ENCODE measurements around the gene PGAP6.
A peak's percentile ranks its signal among the peaks of the same experiment; 100 is the strongest.
"Not testable (repeated sequence)": the region's sequence is repeated elsewhere in the genome, so short reads cannot be mapped to it uniquely, and the experiment has no call there.

PGAP6 gene

DNA sequence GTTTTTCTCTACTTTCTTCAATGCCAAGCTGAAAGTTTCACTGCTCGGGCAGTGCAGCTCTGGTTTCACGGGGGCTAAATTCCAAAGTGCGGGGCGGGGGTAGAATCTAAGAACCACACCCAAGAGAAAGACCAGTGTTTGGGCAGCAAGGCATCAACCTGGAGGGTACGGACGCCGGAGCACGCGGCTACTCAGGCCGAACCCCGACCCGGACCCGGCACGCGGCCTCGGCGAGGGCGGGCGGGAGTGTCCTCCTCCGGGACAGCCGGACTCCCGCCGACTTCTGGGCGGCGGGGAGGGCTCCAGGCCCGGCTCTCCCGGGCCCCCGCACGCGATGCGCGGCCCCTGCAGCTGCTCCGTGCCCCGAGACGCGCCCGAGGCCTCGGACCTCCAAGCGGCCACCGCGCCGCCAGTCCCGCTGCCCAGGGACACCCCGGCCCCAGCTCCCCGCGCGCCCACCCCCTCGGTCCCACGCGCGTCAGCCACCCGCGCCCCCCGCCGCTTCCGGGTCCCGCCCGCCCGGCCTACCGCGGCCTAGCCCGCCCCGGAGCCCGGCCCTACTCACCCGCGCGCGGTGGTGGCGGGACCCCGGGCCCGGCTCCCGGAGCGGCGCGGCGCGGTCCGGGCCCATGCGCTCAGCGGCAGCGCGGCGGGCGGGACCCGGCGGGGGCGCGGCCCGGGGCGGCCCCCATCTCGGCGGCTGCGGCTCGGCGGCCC, 29.8 kb downstream of the PGAP6 start:
- DNase-seq = peak; percentile 57

- DNase-seq = no peak
These were observed 31.6 kb downstream of the PGAP6 start for GRCh38 chr16:350203-350602.

GRCh38 chr16:349211-349610, 32.6 kb downstream of the PGAP6 start:
- DNase-seq = no peak

- DNase-seq = not testable (repeated sequence)
These were observed 33.3 kb downstream of the PGAP6 start for GRCh38 chr16:348495-348894.

DNA sequence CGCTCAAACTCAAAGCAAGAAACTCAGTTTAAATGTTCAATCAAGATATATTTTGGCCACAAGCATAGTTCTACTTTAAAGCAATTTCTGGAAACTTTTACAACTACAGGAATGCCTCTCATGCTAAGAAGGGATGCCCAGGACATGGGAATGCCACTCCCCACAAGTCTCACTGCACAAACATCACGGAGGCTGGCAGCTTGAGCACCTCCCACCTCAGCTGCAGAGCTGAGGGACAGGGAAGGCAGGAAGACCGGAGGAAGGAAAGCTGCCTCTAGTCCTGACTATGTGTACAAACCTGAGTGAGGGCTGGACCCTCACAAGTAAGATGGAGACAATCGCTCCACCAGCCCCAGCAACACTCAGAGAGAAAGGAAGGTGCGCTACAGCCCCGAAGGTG, 34.6 kb downstream of the PGAP6 start:
- no peak for DNase-seq

DNA sequence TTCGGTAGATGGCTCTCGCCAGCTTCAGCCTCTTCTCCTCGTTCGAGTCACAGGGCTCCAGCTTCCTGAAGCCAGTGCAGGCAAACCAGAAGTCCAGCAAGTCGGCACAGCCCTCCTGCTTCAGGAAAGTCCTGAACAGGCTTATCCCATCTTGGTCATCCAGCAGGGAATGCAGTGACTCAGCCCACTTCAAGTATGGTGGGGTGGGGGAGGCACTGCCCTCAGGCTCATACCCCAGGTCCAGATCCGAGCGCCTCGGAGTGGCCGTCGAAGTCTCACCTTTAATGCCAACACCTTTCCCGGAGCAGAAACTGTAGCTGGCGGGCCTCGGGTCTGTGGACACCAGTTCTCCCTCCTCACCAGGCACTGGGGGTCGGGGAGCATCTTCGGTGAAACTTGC, 35.2 kb downstream of the PGAP6 start:
- no peak for DNase-seq

- no peak for DNase-seq
These were observed 36.0 kb downstream of the PGAP6 start for GRCh38 chr16:345772-346171.

- no peak for DNase-seq
These were observed 39.1 kb downstream of the PGAP6 start for GRCh38 chr16:342455-343213.

- DNase-seq = not testable (repeated sequence)
These were observed 39.8 kb downstream of the PGAP6 start for GRCh38 chr16:341974-342336.

DNA sequence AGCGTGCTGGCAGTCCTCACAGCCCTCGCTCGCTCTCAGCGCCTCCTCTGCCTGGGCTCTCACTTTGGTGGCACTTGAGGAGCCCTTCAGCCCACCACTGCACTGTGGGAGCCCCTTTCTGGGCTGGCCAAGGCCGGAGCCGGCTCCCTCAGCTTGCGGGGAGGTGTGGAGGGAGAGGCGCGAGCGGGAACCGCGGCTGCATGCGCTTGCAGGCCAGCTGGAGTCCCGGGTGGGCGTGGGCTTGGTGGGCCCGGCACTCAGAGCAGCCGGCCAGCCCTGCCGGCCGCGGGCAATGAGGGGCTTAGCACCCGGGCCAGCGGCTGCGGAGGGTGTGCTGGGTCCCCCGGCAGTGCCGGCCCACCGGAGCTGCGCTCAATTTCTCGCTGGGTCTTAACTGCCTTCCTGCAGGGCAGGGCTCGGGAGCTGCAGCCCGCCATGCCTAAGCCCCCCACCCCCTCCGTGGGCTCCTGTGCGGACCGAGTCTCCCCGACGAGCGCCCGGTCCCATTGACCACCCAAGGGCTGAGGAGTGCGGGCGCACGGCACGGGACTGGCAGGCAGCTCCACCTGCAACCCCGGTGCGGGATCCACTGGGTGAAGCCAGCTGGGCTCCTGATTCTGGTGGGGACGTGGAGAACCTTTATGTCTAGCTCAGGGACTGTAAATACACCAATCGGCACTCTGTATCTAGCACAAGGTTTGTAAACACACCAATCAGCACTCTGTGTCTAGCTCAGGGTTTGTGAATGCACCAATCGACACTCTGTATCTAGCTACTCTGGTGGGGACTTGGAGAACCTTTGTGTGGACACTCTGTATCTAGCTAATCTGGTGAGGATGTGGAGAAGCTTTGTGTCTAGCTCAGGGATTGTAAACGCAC, 40.4 kb downstream of the PGAP6 start:
- not testable (repeated sequence) for DNase-seq

GRCh38 chr16:340370-341091, 41.2 kb downstream of the PGAP6 start:
- DNase-seq = no peak

DNA sequence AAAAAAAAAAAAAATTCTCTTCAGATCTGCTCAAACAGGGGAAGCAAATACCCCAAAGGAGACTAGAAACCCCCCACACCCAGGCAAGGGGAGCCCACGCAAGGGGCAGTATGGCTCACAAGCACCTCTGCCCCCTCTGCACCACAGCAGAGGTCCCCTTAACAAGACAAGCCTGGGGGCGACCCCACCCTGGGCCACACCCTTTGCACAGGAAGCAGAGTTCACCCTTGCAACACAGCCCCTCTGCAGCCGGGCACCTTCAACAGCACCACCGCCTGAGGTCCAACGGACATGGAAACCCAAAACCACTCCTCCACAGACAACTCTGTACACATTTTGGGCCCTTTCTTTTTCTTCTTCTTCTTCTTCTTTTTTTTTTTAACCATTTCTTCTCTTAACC, 42.1 kb downstream of the PGAP6 start:
- DNase-seq = no peak

DNA sequence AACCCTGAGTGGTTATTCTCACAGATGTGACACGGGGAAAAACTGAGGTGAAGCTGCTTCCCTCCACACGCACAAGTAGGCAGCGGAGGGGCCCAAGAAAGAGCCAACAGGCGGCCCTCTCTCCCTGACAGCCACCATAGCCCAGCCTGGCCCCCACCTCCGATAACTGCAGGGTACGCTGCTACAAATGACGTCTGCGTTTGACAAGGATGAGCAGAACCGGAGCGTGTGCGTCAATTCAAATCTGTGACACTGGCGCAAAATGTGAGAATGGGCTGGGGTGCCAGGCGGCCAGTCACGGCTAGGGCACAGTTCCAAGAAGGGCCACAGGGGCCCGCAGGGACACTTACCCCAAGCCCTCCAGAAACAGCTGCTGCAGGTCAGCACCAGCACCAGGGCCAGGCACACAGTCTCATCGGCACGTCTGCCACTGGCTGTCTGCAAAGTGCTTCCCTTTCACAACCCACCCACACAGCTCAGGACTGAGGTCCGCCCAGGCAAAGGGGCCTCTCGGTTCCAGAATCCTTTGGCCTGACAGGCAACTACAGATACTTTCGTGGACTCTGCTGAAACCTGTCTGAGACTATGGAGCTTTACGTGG, 43.7 kb downstream of the PGAP6 start:
- DNase-seq = no peak

DNA sequence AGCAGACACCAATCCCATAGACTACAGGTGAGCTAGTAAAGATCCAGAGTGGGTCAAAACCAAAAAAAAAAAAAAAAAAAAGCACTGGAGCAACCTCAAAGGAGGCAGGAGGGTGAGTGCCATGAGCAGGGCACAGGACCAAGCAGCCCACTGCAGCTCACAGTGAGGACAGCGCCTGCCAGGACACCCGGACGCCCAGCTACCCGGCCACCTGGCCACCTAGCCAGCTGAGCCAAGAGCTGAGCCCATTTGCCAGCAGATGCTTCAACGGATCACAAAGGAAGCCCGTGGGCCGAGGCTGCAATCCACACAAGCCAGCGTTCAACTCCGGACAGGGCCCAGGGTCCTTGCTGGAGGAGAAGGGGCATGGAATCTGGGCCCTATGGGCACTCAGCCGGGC, 44.3 kb downstream of the PGAP6 start:
- DNase-seq = no peak

- DNase-seq = no peak
These were observed 45.5 kb downstream of the PGAP6 start for GRCh38 chr16:336269-336668.

DNA sequence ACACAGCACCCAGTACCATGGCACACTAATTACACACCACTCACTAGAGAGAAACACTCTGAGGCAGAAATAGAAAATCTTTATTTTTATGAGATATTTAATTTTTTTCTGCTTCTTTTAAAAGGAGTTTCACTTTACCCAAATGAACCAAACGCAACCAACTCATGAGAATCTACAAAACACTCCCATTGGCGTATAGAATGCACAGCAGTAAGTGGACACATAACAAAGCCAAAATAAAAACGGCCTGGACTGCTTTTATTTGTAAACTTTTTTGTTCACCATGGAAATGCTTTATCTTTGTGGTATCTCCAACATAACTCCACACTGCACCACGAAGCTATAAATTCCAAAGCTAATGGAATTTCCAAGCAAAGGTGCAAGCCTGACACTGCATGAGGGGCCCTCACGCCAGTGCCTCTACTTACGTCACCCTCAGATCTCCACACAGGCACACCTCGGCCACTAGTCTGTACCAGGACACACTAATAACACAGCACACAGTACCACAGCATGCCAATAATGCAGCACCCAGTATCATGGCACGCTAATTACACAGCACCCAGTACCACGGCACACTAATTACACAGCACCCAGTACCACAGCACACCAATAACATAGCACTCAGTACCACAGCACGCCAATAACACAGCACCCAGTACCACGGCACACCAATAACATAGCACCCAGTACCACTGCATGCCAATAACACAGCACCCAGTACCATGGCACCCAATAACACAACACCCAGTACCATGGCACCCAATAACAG, 46.7 kb downstream of the PGAP6 start:
- DNase-seq = not testable (repeated sequence)

GRCh38 chr16:334164-334832, 47.5 kb downstream of the PGAP6 start:
- DNase-seq = not testable (repeated sequence)

DNA sequence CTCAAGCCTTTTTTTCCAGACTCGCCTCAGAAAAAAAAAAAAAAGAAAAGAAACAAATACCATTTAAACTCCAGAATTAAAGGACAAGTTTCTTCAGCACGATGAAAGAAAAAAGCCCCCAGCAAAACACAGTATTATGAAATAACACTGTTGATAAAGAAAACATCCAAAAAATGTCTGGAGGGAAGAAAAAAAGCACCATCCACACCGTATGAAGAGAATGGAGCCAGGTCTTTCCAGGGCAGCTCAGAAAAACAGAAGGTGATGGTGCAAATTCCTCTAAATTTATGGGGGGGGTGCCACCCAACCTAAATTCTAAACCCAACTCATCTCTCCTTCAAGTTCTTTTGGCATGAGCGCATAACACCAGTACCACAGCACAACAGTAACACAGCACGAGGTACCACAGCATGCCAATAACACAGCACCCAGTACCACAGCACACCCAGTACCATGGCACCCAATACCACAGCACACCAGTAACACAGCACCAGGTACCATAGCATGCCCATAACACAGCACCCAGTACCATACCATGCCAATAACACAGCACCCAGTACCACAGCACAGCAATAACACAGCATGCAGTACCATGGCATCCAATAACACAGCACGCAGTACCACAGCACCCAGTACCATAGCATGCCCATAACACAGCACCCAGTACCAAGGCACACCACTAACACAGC, 48.2 kb downstream of the PGAP6 start:
- DNase-seq = no peak

GRCh38 chr16:331181-331814, 50.5 kb downstream of the PGAP6 start:
- DNase-seq = not testable (repeated sequence)
